Immature natural killer cell (primary cell): ENCODE measurements around the gene DNAJC10. TPM values are rescaled to one million over a fixed set of nuclear protein-coding genes. Genes with fewer than 3 reads are reported as not detected.

Experiments used
- DNase-seq, 3 donors: peaks; one replicate each; pipeline ENCODE4 v3.0.0; 2022; ENCODE audit warnings: mixed read lengths in 1 of 3
- H3K27ac Mint-ChIP-seq, 6 donors: one replicate each; pipeline ENCODE4 v1.8.0; 2020; ENCODE audit warnings: mixed read lengths in 6 of 6, mild to moderate bottlenecking in 5 of 6, inconsistent platforms in 4 of 6, moderate library complexity in 3 of 6
- H3K27me3 Mint-ChIP-seq, 3 donors: one replicate each; pipeline ENCODE4 v1.8.0; 2020 to 2021; ENCODE audit warnings: low read depth in 3 of 3, mild to moderate bottlenecking in 3 of 3, mixed read lengths in 3 of 3, moderate library complexity in 3 of 3, inconsistent platforms in 1 of 3
- H3K36me3 Mint-ChIP-seq, 3 donors: one replicate each; pipeline ENCODE4 v1.8.0; 2020; ENCODE audit warnings: mixed read lengths in 3 of 3, inconsistent platforms in 2 of 3, mild to moderate bottlenecking in 2 of 3
- H3K4me1 Mint-ChIP-seq, 2 donors: one replicate each; pipeline ENCODE4 v1.8.0; 2020; ENCODE audit warnings: inconsistent platforms in 2 of 2, mild to moderate bottlenecking in 2 of 2, mixed read lengths in 2 of 2, moderate library complexity in 1 of 2
- H3K4me3 Mint-ChIP-seq, 5 donors: one replicate each; pipeline ENCODE4 v1.8.0; 2020; ENCODE audit warnings: mild to moderate bottlenecking in 5 of 5, mixed read lengths in 5 of 5, inconsistent platforms in 3 of 5, moderate library complexity in 3 of 5
- H3K9me3 Mint-ChIP-seq, 6 donors: one replicate each; pipeline ENCODE4 v1.8.0; 2020; ENCODE audit warnings: mild to moderate bottlenecking in 6 of 6, mixed read lengths in 6 of 6, inconsistent platforms in 4 of 6, moderate library complexity in 3 of 6
- polyA plus RNA-seq, 3 donors: library from polyadenylated mRNA; unstranded; fragments of 300-500 nt; fragmentation: Illumina TruSeq; gene quantifications; one replicate each; pipeline ENCODE4 v1.2.3, GENCODE V29; 2021

The DNAJC10 gene
- polyA plus RNA-seq, 3 donors from 2014 or later: 50.3 to 71.3 (median 62.3) TPM

DNA sequence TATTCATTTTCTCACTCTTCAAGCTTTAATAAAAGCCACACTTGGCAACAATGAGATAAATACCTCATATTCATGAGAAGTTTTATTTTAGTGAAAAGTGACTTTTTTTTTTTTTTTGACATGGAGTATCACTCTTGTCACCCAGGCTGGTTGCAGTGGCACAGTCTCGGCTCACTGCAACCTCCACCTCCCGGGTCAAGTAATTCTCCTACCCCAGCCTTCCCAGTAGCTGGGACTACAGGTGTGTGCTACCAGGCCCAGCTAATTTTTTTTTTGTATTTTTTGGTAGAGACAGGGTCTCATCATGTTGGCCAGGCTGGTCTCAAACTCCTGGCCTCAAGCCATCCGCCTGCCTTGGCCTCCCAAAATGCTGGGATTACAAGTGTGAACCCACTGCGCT is 103.4 kb downstream of the DNAJC10 start:
- H3K27ac Mint-ChIP-seq: no peak overlapping the region
- no peaks in the 10 kb centered on the region for H3K9me3 Mint-ChIP-seq
- H3K27me3 Mint-ChIP-seq: peaks cover 0 to 7% (median 5%) of the 10 kb centered on the region in 3 donors
- no peak for DNase-seq
- H3K4me1 Mint-ChIP-seq: no peaks in the 10 kb centered on the region
- no peak overlapping the region for H3K4me3 Mint-ChIP-seq
- H3K36me3 Mint-ChIP-seq: no peaks in the 10 kb centered on the region

DNA sequence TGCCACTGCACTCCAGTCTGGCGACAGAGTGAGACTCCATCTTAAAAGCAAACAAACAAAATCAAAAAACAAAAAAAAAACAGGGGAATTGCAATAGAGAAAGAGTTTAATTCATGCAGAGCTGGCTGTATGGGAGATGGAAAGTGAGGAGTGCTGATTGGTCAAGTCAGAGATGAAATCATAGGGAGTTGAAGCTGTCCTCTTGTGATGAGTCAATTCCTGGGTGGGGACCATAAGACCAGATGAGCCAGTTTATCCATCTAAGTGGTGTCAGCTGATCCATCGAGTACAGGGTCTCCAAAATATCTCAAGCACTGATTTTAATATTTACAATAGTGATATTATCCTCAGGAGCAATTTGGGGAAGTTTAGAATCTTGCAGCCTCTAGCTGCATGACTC is 105.1 kb downstream of the DNAJC10 start:
- no peak for DNase-seq
- Mint-ChIP-seq H3K27me3 (peaks cover 0 to 7% (median 5%) of the 10 kb centered on the region in 3 donors), H3K9me3 (no peaks in the 10 kb centered on the region), H3K36me3 (no peaks in the 10 kb centered on the region), H3K4me3 (no peak overlapping the region), H3K4me1 (no peaks in the 10 kb centered on the region), H3K27ac (no peak overlapping the region)

DNA sequence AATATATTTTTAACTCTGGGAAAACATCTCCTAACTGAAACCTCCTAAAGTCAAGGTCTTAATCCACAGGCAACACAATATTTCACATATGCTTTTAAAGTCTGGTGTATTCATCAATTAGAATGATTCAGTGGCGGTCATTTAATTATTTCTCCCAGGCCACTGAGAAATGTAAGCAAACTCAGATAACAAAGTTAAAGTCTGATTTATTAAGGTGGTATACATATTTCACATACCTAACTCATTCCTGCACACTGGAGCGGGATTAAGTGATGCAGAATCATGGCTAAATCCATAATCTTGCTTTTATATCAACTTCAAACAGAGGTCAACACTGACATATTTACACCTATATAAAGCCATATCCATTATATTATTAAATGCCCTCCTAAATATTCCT is 106.7 kb downstream of the DNAJC10 start:
- no peaks in the 10 kb centered on the region for H3K9me3 Mint-ChIP-seq

DNA sequence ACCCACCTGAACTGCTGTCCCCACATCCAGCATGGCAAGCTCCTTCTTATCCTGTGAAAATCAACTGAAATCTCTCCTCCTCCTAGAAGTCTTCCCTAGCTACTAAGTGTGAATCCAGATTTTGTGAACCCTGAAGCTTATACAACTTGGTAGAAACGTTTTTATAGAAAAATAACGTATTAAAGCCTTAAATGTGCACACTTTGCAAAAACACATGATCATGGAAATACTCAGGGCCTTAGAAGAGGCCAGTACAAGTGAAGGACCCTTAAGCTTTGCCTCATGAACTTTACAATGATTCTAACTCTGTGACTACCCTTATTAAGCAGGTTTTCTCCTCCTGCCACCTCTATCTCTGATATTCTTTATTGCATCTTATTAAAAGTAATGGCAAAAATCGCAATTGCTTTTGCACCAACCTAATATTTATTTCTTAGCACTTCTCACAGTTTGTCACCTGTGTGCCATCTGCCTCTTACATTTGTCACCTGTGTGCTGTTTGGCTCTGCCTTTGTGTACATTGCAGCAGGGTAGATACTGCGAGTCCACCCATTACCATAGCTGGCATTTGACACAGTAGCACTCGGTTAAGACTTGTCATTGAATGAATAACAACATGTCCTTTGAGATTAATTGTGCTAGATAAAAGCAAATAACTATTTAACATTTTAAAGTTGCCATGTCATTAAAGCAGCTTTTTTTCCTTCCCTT is 108.2 kb downstream of the DNAJC10 start:
- Mint-ChIP-seq H3K4me1 (no peaks in the 10 kb centered on the region), H3K36me3 (no peaks in the 10 kb centered on the region), H3K4me3 (no peak overlapping the region), H3K27me3 (peaks cover 0 to 11% (median 6%) of the 10 kb centered on the region in 3 donors), H3K27ac (no peak overlapping the region), H3K9me3 (no peaks in the 10 kb centered on the region)
- DNase-seq: no peak

More for the DNA sequence above, 106.7 kb downstream of the DNAJC10 start:
- DNase-seq: no peak
- H3K4me1 Mint-ChIP-seq: no peaks in the 10 kb centered on the region
- H3K4me3 Mint-ChIP-seq: no peak overlapping the region
- peaks cover 0 to 7% (median 5%) of the 10 kb centered on the region in 3 donors for H3K27me3 Mint-ChIP-seq
- no peaks in the 10 kb centered on the region for H3K36me3 Mint-ChIP-seq
- H3K27ac Mint-ChIP-seq: no peak overlapping the region

DNA sequence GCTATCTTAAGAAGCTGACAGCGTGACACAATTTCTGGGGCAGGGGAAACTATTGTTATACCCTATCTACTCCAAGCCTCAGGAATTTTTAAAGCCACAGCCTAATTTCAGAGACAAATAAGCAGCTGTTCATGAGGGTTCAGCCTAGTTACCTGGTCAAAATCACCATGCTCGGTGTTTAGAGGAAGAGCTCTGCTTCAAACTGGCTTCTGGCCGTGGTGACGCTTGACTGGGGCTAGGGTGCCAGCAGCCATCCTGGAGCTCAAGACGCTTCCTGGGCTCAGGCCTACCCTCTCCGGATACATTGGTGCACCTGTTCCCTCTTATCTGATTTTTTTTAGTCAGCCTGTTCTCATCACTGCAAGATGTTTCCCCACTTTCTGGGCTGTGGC is 108.7 kb downstream of the DNAJC10 start:
- no peak overlapping the region for H3K4me3 Mint-ChIP-seq
- peaks cover 0 to 11% (median 6%) of the 10 kb centered on the region in 3 donors for H3K27me3 Mint-ChIP-seq
- no peaks in the 10 kb centered on the region for H3K9me3 Mint-ChIP-seq
- no peak for DNase-seq
- no peak overlapping the region for H3K27ac Mint-ChIP-seq
- H3K36me3 Mint-ChIP-seq: no peaks in the 10 kb centered on the region
- H3K4me1 Mint-ChIP-seq: no peaks in the 10 kb centered on the region

- DNase-seq: no peak
- Mint-ChIP-seq H3K9me3 (no peaks in the 10 kb centered on the region), H3K27me3 (peaks cover 0 to 13% (median 6%) of the 10 kb centered on the region in 3 donors), H3K4me3 (no peak overlapping the region), H3K36me3 (no peaks in the 10 kb centered on the region), H3K27ac (no peak overlapping the region), H3K4me1 (no peaks in the 10 kb centered on the region)
These were observed 110.0 kb downstream of the DNAJC10 start for GRCh38 chr2:182826064-182826463.

DNA sequence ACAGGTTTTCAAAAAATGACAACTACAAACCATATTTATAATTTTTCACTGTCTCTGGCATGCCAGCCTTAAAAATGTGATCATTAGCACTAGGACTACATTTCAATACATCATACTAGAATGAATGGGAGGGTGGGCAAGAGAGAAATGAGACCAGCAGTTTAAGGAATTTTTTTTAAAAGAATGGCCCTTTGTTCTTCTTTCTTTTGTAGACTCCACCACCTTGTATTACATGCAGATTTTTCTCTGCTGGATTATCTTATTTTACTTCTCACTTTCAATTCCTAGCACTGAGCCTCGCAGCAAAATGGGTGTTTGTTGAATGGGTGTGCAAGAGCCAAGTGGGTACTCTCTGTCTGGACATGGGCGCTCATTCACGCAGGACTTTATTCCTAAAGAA is 110.4 kb downstream of the DNAJC10 start:
- Mint-ChIP-seq H3K36me3 (no peaks in the 10 kb centered on the region), H3K4me3 (no peak overlapping the region), H3K27me3 (peaks cover 0 to 9% (median 6%) of the 10 kb centered on the region in 3 donors), H3K9me3 (no peaks in the 10 kb centered on the region), H3K27ac (no peak overlapping the region), H3K4me1 (no peaks in the 10 kb centered on the region)
- DNase-seq: no peak

DNA sequence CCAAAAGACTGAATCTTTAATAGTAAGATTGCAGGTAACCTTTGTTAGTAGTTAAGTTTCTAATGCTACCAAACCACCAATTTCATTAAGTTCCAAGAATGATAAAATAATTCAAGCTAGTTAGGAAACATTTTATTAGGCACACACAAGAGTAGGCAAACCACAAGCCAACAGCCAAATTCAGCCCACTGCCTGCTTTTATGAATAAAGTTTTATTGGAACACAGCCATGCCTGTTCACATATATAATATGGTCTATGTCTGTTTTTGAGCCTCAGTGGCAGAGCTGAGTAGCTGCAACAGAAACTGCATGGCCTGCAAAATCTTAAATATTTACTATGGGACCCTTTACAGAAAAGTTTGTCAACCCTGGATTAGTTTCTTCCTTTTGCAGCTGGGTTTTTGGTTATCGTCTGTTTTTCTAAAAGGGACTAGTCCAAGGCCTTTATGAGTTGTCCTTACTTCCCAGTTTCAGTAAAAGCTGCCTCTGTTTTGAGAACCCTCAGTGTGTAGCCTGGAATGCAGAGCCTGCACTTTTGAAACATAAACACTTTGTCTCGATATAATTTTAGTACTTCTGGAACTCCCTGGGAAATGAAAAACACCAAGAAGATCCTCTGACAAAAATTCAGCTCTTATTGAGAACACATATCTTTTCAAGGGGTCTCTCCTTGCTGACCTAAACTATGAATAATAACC is 111.3 kb downstream of the DNAJC10 start:
- DNase-seq: no peak
- H3K4me1 Mint-ChIP-seq: no peaks in the 10 kb centered on the region
- no peaks in the 10 kb centered on the region for H3K36me3 Mint-ChIP-seq
- no peaks in the 10 kb centered on the region for H3K9me3 Mint-ChIP-seq
- no peak overlapping the region for H3K4me3 Mint-ChIP-seq
- peaks cover 0 to 11% (median 6%) of the 10 kb centered on the region in 3 donors for H3K27me3 Mint-ChIP-seq
- no peak overlapping the region for H3K27ac Mint-ChIP-seq

DNA sequence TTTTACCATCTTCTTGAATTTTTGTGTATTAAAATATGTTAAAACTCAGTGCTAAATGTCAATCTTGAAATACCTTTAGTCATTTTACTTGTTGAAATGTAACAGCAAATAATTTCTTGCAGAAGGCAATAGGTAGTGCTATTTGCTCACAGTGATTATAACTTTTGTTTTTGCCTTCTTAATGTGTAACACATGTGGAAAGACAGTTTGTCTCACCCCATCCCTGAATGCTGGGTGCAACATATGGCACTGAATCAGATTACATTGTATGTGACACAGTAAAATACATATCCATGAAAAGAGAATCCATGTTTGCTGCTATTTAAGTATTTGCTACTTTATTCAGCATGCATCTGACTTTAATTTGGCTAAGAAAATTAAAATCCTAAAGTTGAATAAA is 115.0 kb downstream of the DNAJC10 start:
- Mint-ChIP-seq H3K4me3 (no peak overlapping the region), H3K36me3 (no peaks in the 10 kb centered on the region), H3K4me1 (no peaks in the 10 kb centered on the region), H3K27me3 (peaks cover 1 to 9% (median 2%) of the 10 kb centered on the region in 3 donors), H3K27ac (no peak overlapping the region), H3K9me3 (no peaks in the 10 kb centered on the region)
- DNase-seq: no peak

- Mint-ChIP-seq H3K9me3 (no peaks in the 10 kb centered on the region), H3K27me3 (peaks cover 1 to 9% (median 1%) of the 10 kb centered on the region in 3 donors), H3K4me3 (no peak overlapping the region), H3K27ac (no peak overlapping the region), H3K4me1 (no peaks in the 10 kb centered on the region), H3K36me3 (no peaks in the 10 kb centered on the region)
- DNase-seq: no peak
These were observed 115.9 kb downstream of the DNAJC10 start for GRCh38 chr2:182831921-182832320.

DNA sequence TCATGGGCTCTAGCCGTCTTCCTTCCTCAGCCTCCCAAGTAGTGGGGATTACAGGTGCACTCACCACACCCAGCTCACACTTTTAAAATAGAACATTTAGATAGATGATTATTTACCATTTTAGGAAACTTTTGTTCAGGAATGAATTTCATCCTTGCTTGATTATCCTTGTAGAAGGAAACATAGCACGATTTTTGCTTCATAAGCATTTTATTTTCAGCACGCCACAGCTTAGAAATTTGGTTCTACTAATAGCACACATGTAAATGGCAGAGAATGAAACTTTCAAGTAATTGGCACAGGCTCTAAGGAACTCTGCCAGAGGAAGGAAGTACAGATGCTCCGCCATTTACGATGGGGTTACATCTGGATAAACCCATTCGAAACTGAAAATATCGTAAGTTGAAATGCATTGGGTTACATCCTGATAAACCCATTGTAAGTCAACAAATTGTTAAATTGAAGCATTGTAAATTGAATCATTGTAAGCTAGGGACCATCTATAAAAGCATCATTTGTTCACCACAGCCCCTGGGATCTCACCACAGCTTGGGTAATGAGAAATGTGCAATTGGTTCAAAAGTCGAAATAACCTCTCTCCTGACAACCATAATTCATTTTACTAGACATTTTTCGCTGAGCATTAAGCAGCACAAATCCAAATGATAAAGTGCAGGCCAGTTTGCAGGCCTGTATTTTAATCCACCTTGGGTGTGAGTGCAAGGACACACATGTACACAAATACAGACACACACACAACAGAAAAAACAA is 117.2 kb downstream of the DNAJC10 start:
- no peak for DNase-seq
- no peak overlapping the region for H3K4me3 Mint-ChIP-seq
- H3K36me3 Mint-ChIP-seq: no peaks in the 10 kb centered on the region
- H3K27ac Mint-ChIP-seq: no peak overlapping the region
- no peaks in the 10 kb centered on the region for H3K4me1 Mint-ChIP-seq
- H3K9me3 Mint-ChIP-seq: no peaks in the 10 kb centered on the region
- peaks cover 0 to 13% (median 1%) of the 10 kb centered on the region in 3 donors for H3K27me3 Mint-ChIP-seq

DNA sequence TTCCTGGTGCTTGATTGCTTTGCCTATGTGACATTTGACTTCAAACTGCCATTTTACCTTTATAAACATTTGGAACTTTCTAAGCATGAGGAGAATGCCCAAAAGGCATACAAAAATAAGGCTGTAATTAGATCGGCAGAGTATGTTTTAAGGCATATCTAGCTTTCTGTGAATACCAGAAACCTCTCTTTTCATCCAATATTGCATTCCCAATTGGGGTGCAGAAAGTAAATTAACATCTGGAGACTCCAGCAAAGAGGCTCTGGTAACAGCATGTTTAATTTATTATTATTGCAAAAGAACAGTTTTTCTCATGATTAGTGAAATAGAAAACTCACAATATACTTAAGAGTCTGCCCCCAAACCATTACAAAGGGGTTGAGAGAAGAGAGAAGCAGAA is 118.2 kb downstream of the DNAJC10 start:
- DNase-seq: no peak
- Mint-ChIP-seq H3K9me3 (no peaks in the 10 kb centered on the region), H3K4me1 (no peaks in the 10 kb centered on the region), H3K27ac (no peak overlapping the region), H3K27me3 (peaks cover 0 to 10% (median 4%) of the 10 kb centered on the region in 3 donors), H3K36me3 (no peaks in the 10 kb centered on the region), H3K4me3 (no peak overlapping the region)

GRCh38 chr2:182836451-182836850 is 120.4 kb downstream of the DNAJC10 start:
- Mint-ChIP-seq H3K27ac (no peak overlapping the region), H3K27me3 (peaks cover 3 to 7% (median 4%) of the 10 kb centered on the region in 3 donors), H3K36me3 (no peaks in the 10 kb centered on the region), H3K9me3 (peaks cover 0 to 3% (median 0%) of the 10 kb centered on the region in 6 donors), H3K4me3 (no peak overlapping the region), H3K4me1 (no peaks in the 10 kb centered on the region)
- no peak for DNase-seq
